CD4-positive, alpha-beta T cell treated with Interleukin-15 for 4 hours (primary cell): ENCODE measurements around the gene IFT43.

ENCODE experiments used
- DNase-seq: peaks from one replicate; pipeline ENCODE4 v3.0.0-alpha.2; 2020; ENCODE audit warnings: low spot score

IFT43 gene

GRCh38 chr14:76112889-76113624 lies 127.5 kb downstream of the IFT43 start:
- DNase-seq: no peak

DNA sequence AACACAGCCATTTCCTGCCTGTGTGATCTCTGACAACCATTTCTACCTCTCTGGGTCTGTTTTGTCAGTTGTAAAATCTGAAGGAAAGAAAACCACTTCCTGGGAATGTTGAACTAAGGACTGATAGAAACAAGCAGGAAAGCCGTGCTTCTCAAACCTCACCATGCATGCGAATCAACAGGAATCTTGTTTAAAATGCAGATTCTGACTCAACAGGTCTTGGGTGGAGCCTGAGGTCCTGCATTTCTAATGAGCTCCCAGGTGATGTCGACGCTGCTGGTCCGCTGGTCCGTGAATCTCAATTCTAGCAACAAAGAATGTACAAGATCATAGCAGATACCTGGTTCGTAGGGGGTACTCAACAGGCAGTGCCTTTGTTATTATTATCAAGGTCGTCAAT lies 128.1 kb downstream of the IFT43 start:
- DNase-seq: no peak

DNA sequence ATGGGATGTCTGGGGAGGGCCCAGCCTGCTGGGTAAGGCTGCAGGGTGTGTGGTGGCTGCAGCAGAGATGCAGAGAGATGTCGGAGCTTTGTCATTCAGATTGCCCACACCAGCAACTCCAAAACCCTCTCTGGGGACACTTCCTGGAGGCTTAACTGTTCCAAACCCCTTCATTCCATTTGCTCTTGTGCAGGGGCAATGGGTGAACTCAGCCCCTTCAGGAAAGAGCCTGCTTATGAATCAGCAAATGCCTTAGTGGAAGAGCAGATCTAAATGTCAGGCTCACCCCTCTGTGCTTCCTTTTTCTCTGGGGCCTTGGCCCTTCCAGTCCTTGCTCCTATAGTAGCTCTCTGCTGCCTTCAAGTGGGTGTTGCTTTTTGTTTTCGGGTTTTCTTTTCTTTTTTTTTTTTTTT lies 129.5 kb downstream of the IFT43 start:
- DNase-seq: no peak

DNA sequence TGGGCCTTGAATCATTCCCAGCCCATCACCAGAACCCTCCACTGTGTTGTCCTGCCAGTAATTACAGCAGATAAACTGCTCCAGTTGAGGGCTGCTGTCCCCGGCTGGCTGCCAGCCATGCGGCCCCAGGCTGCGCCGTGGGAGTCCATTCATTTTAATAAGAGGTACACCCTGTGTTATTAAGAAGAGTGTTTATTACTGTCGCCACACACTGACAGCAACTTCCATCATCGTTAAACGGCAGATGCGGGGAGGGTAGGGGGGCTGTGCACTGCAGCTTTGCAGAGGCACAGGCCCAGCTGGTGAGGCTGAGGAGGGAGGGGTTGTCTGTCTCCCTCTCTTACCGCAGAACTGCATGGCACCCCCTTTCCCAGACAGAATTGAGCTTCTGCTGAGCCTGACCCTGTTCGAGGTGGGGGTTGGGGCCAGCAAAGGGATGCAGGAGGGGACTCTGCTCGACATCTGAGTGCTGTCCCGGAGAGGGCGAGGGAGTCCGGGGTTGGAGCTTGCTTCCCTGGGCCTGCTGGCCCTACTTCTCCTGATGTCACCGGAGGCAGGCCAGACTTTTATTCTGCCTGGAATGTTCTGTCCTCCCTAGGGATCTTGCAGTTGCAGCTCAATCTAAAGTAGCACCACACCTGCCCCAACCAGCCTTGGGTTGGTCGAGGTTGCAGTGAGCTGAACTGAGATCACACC lies 132.4 kb downstream of the IFT43 start:
- no peak for DNase-seq

GRCh38 chr14:76118594-76118993 lies 133.0 kb downstream of the IFT43 start:
- no peak for DNase-seq

DNA sequence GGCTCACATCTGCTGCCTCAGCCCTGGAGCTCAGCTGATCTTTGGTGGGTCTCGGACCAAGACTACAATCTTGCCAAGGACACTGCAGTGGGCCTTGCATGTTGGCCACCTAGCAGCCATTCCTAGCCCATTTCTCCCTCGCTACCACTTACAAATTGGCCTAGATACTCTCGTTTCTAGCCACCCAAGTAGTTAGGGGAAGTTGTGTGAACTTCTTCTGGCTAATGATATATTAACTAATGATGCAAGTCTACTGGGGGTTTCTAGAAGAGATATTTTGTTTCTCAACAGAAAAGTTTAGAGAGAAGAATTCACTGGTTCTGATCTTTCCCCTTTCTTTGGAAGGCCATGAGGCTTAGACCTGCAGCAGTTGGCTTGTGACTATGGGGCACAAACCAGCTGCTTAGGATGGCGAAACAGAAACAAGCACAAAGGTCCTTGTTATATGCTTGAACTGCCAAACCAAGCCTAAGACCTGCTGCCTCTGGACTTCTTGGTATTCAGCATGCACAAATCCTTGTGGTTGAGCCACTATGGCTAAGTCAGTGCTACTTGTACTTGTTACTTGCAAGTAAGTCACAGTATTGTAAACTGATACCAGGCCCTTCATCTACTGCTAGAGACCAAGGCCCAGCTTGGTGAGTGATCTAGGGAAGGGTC lies 135.7 kb downstream of the IFT43 start:
- DNase-seq: no peak

DNA sequence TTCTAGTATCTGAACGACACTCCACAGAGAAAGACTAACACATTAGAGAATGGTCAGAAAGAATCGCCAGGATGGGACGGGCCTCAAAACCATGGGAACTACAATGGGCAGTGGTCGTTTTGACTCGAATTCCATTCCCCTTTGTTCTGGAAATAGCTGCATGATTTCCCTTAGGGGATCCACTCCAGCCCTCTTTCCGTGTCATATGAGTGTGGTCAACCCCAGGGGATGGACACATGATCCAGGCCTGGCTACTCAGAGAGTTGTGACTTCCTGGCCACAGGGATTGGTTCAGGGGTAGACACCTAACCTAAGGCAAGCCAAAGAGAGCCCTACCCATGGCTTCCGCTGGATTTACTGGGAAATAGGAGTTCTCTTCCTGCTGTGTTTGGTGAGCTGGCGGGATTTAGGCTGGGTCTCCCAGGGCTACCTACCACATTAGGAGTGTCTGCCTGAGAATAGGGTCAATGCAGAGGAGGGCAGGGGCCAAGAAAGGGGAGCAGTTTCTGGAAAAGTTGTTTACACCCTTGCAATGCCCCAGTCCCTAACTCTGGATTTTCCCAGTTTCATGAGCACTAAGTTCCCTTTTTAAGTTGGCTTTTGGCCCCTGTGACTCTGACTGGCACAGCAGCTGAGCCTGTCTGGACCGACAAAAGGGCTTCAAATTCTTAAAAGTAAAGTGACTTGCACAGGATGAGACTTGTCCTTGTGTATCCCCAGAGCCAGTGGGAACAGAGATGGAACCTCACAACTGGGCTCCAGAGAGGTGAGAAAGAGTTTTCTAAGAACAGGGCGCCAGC lies 138.1 kb downstream of the IFT43 start:
- no peak for DNase-seq

- DNase-seq: no peak
Measured at GRCh38 chr14:76125511-76125910, 139.9 kb downstream of the IFT43 start.

- DNase-seq: no peak
Measured at GRCh38 chr14:76126076-76126475, 140.5 kb downstream of the IFT43 start.

- no peak for DNase-seq
Measured at GRCh38 chr14:76129851-76130576, 144.5 kb downstream of the IFT43 start.

DNA sequence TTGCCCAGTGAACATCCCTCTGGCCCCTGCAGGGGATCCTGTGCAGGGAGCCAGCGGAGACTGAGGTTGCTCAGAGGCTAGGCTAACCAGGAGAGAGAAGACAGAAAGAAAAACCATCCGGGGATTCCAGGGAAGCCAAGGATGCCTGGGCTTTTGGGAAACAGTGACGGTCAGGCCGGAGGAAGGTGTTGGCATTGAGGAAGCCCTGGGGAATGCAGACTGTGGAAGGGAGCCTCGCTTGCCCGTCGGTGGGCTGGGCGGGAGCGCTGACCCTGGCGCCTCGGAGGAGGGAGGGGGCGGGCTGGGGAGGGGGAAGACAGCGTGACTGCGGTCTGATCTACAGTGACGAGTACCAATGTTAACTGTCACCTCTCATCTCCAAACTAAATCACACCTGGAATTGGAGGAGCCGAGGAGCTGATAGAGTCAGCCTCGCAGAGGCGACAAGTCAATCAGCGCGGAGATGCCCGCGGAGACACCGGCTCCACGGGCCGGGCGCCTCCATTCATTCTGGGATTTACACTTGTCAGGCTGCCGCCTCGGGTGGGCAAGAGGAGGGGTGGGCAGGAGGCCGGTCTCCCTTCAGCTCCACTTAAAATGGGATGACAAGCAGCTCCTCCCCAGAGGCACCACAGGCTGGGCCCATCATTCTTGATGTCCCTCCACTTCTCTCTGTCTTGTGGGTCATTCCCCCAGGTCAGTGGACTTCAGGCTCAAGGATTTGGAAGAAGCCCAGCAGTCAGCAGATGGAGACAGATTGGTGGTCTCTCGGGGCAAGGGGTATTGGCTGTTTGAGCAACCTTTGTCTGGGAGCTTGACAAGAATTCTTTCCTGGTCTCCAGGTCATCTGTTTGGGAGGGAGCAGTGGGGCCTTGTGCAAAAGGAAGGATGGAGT lies 145.8 kb downstream of the IFT43 start:
- DNase-seq: no peak

GRCh38 chr14:76133103-76133502 lies 147.5 kb downstream of the IFT43 start:
- no peak for DNase-seq
